HEK293T (cell line): Measurements from ENCODE around the gene FBXO39.

Experiments used
- CTBP1 ChIP-seq: fragments of 450-650 bp; IDR thresholded peaks from 2 replicates; pipeline ENCODE4 v1.6.1; 2016; ENCODE audit warnings: borderline replicate concordance
- FOXA1 ChIP-seq: fragments of 450-650 bp; IDR thresholded peaks from 2 replicates; pipeline ENCODE4 v1.6.1; 2016; ENCODE audit warnings: mild to moderate bottlenecking
- FOXK2 ChIP-seq: fragments of 450-650 bp; IDR thresholded peaks from 2 replicates; pipeline ENCODE4 v1.6.1; 2016; ENCODE audit warnings: mild to moderate bottlenecking
- FOXM1 ChIP-seq: fragments of 450-650 bp; IDR thresholded peaks from 2 replicates; pipeline ENCODE4 v1.6.1; 2017; ENCODE audit warnings: mild to moderate bottlenecking, borderline replicate concordance
- HDGF ChIP-seq: fragments of 450-650 bp; IDR thresholded peaks from 2 replicates; pipeline ENCODE4 v1.6.1; 2017; ENCODE audit warnings: antibody characterized with exemption, borderline replicate concordance
- NFRKB ChIP-seq: fragments of 450-650 bp; IDR thresholded peaks from 2 replicates; pipeline ENCODE4 v1.6.1; 2016; ENCODE audit warnings: mild to moderate bottlenecking, moderate library complexity
- PKNOX1 ChIP-seq: fragments of 450-650 bp; IDR thresholded peaks from 2 replicates; pipeline ENCODE4 v1.6.1; 2016
- SP1 ChIP-seq: fragments of 450-650 bp; IDR thresholded peaks from 2 replicates; pipeline ENCODE4 v1.6.1; 2017
- SUZ12 ChIP-seq: fragments of 450-650 bp; IDR thresholded peaks from 2 replicates; pipeline ENCODE4 v1.6.1; 2016; ENCODE audit warnings: mild to moderate bottlenecking
- TARDBP ChIP-seq: fragments of 450-650 bp; IDR thresholded peaks from 2 replicates; pipeline ENCODE4 v1.6.1; 2016

DNA sequence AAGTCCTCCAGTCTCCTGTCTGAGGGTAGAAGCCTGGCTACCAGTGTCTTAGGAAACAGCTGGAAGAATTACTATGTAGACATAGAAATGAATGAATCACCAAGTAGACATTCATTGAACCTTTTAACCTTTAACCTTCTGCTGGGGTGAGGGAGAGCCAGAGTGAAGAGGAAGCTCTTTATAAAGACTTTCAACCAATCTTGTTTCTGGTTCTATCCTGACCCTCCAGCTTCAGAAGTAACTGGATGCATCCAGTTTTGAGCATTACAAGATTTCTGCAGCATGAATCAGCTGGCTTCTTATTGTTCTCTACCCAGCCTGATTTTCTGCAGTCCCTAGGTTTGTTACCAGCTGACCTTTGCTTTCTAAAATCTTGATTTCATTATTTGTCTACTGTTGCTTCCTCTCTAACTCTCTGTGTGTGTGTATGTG, 47.0 kb downstream of the FBXO39 start:
- TF ChIP-seq FOXM1 (no peak), PKNOX1 (no peak), NFRKB (no peak), FOXA1 (no peak), HDGF (no peak), SP1 (no peak), FOXK2 (no peak), TARDBP (no peak), CTBP1 (no peak), SUZ12 (no peak)
